Measurements from ENCODE around the gene KCNA2.
A peak's percentile ranks its signal among the peaks of the same experiment; 100 is the strongest.

KCNA2 gene

DNA sequence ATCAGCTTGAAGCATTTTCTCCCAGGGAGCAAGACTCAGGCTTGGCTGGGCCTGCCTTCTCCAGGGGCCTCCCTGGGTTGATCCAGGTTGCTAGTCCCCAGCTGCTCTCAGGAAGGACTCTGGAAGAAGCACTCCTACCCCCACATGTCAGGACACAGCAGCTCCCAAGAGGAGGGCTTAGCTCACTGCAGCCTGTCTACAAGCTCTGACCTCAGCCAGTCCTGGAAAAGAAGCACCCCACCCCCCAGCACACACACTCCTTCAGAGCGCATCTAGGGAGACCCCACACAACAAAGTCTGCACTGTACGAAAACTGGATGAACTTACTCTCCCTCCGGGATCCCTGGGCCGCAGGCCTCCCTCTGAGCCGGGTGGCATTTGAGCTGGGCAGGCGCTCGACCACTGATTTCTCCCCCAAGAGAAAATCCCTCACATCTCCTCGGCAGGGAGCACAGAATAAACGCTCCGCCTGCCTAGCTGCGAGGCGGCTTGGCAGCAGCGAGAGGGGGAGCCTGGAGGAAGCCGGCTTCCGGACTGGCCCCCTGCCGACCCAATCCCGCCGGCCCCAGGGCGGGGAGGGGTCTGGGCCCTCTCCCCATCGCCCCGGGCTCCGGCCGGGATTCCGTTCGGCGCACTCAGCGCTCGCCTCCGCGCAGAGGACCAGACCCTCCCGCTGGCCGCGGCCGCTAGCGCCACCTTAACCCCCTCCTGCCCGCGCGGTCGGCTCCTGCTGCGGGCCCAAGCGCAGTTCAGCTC, at the start of gene KCNA2:
KCNA2 (minus strand) TSS at position 458 of the 756 bp plus-strand sequence. CDS start 1,576 bp downstream, outside the sequence.
- no peak for DNase-seq

DNA sequence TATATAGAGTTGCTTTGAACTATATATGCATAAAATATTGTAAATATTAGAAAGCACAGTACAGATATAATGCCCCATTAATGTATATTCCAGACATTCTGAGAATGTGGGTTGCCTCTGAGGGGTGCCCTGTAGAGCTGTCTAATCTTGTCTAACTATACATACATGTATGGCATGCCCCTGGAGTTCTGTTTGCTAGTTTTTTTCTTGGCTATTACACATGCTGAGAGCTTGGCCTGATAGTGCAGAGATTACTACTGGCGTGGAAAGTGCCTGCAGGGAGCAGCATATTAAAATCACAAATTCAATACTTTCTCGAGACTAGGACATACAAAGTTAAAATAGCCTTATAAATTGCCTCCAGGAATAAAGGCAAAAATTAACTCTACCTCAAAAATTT, 44.5 kb upstream of the KCNA2 start:
- DNase-seq: no peak

More for the DNA sequence above, at the start of gene KCNA2:
- in situ Hi-C loops (cut with HindIII; ENCODE audit: low pct_ligation_motif_present, low pct_unique_long_range_greater_than_20kb, low sequenced_read_pairs): no loop called here

DNA sequence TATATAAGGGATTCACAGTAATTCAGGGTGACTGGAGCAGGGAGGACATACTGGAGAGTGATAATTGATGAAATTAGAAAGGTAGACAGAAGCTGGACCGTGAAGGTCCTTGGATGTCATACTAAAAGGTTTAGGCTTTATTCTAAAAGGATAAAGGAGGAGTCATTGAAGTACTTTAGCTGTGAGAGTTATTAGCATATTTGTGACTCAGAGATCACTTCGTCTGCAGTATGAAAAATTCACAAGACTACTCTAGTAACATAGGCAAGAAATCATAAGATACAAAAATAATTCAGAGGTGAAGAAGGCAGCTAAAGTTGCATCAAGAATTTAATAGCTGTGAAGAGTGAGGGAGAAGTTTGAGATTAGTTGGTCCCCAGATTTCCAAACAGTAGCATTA, 42.3 kb upstream of the KCNA2 start:
- in situ Hi-C loops (cut with HindIII; ENCODE audit: low pct_ligation_motif_present, low pct_unique_long_range_greater_than_20kb, low sequenced_read_pairs): no loop called here
- no peak for DNase-seq

More for the DNA sequence above, 44.5 kb upstream of the KCNA2 start:
- in situ Hi-C loops (cut with HindIII; ENCODE audit: low pct_ligation_motif_present, low pct_unique_long_range_greater_than_20kb, low sequenced_read_pairs): no loop called here

DNA sequence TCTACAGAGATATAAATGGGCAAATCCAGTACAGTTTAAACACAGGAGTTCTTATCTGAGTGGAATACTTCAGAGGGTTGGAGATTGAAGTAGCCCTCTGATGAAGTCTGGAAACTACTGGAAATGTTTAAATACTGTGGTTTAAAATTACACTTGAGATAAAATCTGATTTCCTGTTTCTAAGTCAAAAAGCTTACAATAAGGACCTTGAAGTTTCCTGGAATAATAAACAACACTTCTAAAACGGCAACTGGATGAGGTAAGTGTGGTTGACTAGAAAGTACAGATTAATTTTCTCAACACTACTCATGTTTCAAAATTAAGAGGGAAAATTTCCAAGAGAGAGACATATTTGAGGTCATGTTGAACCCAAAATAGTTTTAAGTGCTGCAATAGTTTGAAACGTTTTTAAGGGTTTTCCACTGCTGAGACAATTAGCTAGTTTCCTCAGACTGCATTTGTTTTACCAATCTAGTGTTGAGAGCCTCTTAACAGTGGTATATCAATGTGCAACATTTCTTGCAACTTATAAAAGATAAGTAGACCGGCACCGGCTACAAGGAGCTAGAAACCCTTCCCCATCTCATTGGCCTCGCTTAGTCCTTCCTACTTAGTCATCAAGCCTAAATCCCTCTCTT, 41.2 kb upstream of the KCNA2 start:
- DNase-seq: no peak
- in situ Hi-C loops (cut with HindIII; ENCODE audit: low pct_ligation_motif_present, low pct_unique_long_range_greater_than_20kb, low sequenced_read_pairs): no loop called here

DNA sequence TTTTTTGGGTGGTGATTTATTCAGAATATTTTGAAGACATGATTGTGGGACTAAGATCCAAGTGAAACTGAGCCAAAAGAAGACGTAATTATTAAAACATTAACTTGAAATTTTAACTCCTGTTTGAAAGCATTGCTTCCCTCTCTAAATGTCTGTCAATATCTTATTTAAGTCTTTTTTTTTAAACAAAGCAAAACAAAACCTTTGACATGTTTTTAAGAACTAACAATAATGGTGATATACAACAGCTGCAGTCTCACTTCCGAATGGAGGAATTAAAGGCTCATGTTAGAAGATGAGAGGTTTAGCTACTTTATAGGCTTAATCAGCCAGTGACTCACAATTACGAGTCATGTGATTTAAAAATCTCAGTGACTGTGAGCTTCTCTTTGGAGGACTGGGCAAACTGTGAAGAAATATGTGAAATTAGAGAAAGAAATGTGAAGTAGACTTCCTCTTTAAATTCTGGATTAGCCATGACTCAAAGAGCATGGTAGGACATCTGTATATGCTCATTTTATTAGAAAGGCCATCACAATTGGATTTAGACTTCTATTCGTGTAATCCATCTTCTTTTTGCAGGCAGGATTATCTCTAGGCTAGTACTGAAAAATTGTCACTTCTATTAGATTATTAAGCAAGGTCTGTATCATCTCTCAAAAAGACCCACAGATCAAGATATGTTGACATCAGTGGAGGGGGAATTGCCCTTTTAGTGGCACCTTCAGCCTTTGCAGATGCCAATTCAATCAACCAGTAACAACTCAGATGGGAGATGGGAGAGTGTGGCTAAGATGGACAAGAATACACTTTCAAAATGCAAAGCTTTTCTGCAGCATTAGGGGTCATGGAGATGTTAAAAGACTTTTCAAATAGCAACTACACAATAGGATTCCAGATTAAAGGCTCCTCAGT, 39.9 kb upstream of the KCNA2 start:
- peak; percentile 1 for DNase-seq
- in situ Hi-C loops (cut with HindIII; ENCODE audit: low pct_ligation_motif_present, low pct_unique_long_range_greater_than_20kb, low sequenced_read_pairs): no loop called here

DNA sequence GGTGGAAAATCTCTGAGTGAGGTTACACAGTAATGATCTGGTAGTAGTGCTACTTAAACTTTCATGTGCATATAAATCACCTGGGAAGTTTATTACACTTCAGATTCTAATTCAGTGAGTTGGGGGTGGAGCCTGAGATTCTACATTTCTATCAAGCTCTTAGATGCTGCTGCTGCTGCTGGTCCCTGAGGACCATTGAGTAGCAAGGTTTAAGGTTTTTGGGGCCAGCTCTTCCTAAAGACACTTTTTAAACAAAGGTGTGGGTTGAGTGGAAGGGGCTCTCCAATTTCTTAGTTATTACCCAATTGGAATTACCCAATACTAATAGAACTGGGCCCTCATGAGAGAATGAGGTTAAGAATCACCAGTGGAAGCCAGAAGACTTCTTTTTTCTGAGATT, 39.1 kb upstream of the KCNA2 start:
- in situ Hi-C loops (cut with HindIII; ENCODE audit: low pct_ligation_motif_present, low pct_unique_long_range_greater_than_20kb, low sequenced_read_pairs): no loop called here
- DNase-seq: no peak

DNA sequence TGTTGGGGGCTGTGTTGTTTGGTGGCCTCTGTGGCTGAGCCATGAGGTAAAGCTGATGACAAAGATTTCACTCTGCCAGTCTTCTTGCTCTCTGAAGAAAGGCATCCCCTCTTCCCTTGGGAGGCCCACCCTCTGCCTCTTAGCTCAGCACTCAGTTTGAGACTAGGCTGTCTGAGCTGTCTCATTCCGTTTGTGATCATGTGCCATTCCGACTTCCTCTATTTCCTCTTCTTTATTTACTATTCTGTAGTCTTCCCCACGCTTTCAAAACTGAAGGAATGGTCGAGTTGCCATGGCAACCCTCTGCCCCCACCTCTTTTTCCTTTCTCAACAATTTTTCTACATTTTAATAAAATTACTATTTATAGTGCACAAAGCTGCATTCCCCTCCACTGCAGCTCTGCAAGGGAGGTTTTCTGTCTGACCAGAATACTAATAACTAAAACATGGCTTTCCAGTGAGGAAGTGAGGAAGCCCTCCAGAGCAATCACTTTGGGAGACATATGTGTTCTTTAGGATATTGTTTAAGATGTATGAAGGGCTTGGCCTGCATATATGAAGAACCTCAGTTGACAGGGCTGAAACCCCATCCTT, 37.8 kb upstream of the KCNA2 start:
- in situ Hi-C loops (cut with HindIII; ENCODE audit: low pct_ligation_motif_present, low pct_unique_long_range_greater_than_20kb, low sequenced_read_pairs): no loop called here

DNA sequence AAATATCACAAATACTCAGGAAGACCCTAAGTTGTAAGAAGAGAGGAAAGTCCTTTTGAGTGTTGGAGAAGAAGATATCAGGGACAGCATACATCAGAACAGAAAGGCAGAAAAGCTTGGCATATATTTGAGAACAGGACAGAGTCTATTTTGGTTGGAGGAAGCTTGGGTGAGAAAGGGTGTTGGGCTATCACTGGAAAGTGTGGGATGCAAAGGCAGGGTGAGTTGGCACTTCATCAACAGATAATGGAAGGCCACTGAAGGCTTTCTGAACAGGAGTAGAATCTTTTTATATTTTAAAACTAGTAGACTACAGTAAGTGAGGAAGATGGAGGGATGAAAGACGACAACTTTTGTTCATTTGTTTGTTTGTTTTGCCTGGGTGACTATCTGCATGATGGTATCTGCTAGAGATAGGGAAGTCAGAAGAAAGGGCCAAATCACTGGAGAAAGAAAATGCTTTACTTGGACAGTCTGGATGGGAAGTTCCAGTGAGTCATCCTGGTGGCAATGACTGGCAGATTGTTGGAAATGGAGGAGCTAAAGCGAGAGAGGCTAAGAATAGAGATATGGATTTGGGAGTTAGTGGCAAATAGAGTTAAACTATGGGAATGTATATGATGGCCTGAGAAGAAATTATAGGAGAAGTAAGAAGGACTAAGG, 33.7 kb upstream of the KCNA2 start:
- no peak for DNase-seq
- in situ Hi-C loops (cut with HindIII; ENCODE audit: low pct_ligation_motif_present, low pct_unique_long_range_greater_than_20kb, low sequenced_read_pairs): no loop called here

More for the DNA sequence above, 37.8 kb upstream of the KCNA2 start:
- no peak for DNase-seq

DNA sequence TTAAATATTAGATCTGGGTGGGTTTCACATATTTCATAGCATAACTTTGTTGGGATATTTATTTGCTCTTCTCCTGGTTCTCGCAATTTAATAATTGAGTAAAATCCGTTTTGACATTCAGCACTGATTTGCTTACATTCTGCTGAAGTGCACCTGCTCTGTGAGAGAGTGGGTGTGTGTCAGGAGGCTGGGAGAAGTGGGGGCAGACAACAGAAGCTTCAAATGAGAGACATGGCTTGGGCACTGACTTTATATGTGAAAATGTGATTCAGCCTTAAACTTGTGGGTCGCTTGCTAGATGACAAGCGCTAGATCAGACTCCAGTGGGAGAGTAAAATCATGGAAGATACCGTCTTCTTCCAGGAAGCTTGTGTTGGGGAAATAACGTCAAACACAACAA, 32.4 kb upstream of the KCNA2 start:
- no peak for DNase-seq

DNA sequence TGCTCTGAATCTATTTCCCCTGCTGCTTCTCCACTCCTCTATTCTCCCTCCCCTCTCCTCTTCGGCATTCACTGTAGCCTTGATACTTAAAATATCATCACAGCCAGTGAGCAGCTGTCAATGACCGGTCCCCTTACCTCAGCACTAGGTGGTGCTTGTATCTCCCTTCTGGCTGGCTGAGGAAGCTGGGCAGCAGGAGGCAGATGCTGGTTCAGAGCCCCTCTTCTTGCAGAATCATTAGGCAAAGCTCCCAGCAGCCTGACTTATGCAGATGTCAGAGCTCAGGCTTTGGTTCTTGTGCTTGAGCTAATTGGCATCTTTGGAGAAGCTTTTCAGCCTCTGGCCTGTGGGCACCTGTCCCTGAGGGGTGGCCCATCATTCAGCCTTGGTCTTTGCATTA, 31.9 kb upstream of the KCNA2 start:
- no peak for DNase-seq
- in situ Hi-C loops (cut with HindIII; ENCODE audit: low pct_ligation_motif_present, low pct_unique_long_range_greater_than_20kb, low sequenced_read_pairs): no loop called here

More for the DNA sequence above, 32.4 kb upstream of the KCNA2 start:
- in situ Hi-C loops (cut with HindIII; ENCODE audit: low pct_ligation_motif_present, low pct_unique_long_range_greater_than_20kb, low sequenced_read_pairs): no loop called here

DNA sequence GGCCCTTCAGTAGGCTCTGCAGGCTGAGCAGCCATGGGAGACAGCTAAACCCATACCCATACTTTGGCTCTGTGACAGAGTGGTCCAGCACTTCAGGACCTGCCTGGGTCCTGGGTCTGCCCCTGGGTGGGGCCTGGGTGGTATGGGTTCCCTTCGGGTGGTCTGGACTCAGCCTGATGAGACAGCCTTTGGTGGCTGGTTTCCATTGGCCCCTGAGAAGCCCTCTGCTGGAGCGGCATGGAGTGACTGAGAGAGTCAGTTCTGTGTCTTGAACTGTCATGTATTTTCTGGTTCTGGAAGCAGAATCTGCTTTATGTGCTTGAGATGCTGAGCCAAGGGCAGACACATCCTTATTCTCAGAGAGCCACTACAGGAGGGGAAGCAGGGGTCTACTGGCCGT, 31.3 kb upstream of the KCNA2 start:
- in situ Hi-C loops (cut with HindIII; ENCODE audit: low pct_ligation_motif_present, low pct_unique_long_range_greater_than_20kb, low sequenced_read_pairs): no loop called here
- DNase-seq: no peak

DNA sequence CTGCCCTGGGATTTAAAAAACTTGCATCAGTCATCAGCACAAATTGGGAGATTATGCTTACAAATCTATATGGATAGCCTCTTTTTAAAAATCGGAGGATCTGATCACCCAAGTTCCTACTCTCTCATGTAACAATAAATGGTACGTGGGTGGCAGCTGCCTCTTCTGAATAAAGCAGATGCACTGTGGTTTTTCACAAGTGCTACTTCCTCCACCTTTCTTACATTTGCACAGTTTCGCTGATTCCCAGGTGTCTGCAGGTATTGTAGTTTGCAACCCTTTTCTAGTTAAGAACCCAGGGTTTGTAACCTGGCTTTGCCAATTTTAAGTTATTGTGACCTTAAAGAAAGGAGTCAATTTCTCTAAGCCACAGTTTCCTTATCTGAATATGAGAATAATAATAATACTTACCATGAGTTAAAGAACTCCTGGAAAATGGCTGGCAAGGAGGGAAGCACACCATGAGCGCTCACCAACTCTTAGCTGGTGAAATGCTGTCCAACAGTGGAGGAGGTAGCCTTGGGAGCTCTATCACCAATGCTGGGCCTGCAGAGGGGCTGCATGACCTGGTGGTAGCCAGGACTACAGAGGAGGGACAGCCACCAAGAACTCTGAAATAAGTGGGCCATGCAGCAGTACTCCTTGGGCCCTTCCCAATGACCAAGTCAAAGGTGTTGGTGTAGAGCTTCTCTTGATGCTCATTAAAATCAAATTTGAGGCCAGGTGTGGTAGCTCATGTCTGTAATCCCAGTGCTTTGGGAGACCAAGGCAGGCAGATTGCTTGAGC, 30.2 kb upstream of the KCNA2 start:
- DNase-seq: no peak
- in situ Hi-C loops (cut with HindIII; ENCODE audit: low pct_ligation_motif_present, low pct_unique_long_range_greater_than_20kb, low sequenced_read_pairs): no loop called here

DNA sequence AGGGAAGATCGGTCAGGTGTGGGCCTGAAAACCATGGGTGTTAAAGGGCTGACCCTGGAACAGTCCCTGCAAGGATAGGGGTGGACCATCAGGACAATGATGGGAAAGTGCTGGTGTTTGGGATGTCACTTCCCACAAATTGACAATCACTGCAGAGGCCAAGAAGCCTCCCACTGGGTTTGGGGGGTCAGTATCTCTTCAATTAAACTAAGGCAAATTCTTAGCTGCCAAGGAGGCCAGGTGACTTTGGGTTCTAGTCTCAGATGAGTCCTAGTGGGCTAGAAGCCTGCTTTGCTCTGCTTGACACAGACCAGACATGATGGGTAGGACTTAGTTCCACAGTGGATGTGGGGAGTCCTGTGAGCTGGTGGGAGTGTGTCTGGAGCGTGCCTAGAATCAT, 29.3 kb upstream of the KCNA2 start:
- in situ Hi-C loops (cut with HindIII; ENCODE audit: low pct_ligation_motif_present, low pct_unique_long_range_greater_than_20kb, low sequenced_read_pairs): no loop called here
- DNase-seq: no peak

DNA sequence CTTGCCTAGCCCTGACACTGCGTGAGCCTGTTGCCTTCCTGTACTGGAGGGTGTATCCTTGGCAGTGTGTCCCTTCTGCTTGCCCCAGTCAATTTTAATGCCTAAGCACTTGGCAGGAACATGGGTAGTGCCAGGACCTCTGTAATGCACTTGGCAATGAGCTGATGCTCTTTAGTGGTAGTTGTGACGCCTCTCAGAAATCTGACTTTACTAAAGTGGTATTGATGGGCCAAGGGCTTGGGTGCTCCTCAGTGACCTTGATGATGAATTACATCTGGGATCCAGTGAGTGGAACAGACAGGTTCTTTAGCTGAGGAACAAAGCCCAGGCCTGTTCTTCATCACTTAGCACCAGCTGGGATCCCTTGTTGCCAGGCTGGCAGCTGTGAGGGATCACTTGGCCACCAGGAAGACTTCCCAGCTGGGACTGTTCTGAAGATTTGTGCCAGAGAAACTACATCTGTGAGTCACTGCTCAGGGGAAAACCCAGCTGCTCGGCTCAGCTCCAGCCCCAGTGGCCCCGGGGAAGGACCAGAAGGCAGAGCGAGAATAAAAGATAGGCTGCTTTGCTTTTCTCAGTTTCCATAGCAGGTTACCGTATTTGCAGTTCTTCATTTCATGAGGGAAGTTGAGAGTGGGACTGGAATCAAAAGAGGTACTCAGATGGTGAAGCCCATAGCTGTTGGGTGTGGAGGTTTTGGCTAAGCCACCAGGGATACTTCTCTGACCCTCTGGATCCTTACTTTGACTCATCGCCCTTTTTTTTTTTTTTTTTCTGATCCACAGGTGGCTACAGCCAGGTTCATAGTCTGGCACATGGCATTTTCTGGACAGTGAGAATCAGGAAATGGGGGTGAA, 28.5 kb upstream of the KCNA2 start:
- peak; percentile 22 for DNase-seq
- in situ Hi-C loops (cut with HindIII; ENCODE audit: low pct_ligation_motif_present, low pct_unique_long_range_greater_than_20kb, low sequenced_read_pairs): no loop called here

DNA sequence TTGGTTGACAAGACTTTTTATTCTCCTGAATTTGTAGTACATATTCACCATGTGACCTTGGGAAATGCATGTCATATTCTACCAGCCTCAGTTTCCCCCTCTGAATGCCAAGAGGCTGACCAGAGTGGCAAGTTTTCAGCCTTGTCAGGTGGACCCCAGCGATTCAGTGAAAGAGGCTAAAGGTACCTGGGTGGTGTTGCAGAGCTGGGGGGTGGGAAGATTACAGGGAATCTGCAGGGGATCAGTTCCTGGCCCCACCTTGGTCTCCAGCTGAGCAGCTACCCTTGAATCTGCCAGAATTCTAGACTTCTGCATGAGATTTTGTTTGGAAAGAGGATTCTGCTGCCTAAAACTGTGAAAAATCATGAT, 27.9 kb upstream of the KCNA2 start:
- in situ Hi-C loops (cut with HindIII; ENCODE audit: low pct_ligation_motif_present, low pct_unique_long_range_greater_than_20kb, low sequenced_read_pairs): no loop called here

DNA sequence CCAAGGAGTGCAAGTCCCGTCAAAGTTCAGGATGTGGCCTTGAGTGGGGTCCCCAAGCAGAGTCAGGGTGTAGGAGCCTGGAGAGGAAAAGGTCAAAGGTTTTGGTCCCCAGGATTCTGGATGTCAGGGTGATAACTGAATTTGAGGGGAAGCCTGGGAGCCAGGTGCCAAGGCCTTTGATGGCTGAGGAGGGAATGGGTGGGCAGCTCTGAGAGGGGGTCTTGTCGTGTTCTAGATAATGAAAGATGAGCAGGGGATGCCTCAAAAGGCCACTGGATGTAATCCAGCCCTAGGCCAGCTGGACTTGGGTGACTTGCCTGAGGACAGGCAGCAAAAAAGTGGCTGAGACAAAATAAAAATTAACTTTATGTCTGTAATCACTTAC, 27.5 kb upstream of the KCNA2 start:
- DNase-seq: no peak
- in situ Hi-C loops (cut with HindIII; ENCODE audit: low pct_ligation_motif_present, low pct_unique_long_range_greater_than_20kb, low sequenced_read_pairs): no loop called here

More for the DNA sequence above, 27.9 kb upstream of the KCNA2 start:
- DNase-seq: no peak

All from ACHN (cell line).